LNCaP clone FGC (cell line): ENCODE data around the gene DCLK1.

ENCODE experiments used
- DNase-seq: peaks from one replicate; pipeline ENCODE4 v3.0.0-alpha.2; 2011; ENCODE audit warnings: low read depth
- H3K4me3 ChIP-seq: 2 replicates; pipeline ENCODE4 v1.5.1; 2011; ENCODE audit warnings: mild to moderate bottlenecking, low read depth, low read length, control low read depth
- CTCF ChIP-seq: IDR thresholded peaks from 2 replicates; pipeline ENCODE4 v1.5.1; 2012; ENCODE audit warnings: mild to moderate bottlenecking; ENCODE audit not compliant: control insufficient read depth, insufficient read depth; ENCODE audit errors: extremely low read depth

DCLK1 gene

DNA sequence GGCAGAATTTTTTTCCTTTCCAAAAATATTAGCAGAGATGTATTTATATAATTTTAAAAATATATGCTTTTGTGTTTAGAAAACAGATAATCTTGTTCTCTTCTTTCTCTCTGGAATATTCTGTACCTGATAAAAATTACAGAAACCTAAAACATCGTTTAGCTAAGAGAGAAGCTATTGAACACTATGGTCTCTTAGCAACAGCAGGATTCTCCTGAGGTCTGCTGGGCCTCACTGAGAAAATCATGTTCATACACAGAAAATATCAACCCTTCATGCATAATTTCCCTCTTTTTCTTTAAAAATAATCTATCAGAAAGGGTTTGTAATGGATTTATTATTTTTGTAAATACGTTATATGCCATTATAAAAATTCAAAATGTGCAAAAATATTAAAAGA lies 242.2 kb downstream of the DCLK1 start:
- no peak for TF ChIP-seq CTCF
- no peak for DNase-seq
- H3K4me3 ChIP-seq, result no peak overlapping the region

GRCh38 chr13:35888457-35888883 lies 242.7 kb downstream of the DCLK1 start:
- TF ChIP-seq CTCF, result no peak
- no peak for DNase-seq

GRCh38 chr13:35887115-35887666 lies 244.0 kb downstream of the DCLK1 start:
- no peak for TF ChIP-seq CTCF
- no peak for DNase-seq
- H3K4me3 ChIP-seq, result no peak overlapping the region

More at GRCh38 chr13:35888457-35888883, 242.7 kb downstream of the DCLK1 start:
- no peak overlapping the region for H3K4me3 ChIP-seq

DNA sequence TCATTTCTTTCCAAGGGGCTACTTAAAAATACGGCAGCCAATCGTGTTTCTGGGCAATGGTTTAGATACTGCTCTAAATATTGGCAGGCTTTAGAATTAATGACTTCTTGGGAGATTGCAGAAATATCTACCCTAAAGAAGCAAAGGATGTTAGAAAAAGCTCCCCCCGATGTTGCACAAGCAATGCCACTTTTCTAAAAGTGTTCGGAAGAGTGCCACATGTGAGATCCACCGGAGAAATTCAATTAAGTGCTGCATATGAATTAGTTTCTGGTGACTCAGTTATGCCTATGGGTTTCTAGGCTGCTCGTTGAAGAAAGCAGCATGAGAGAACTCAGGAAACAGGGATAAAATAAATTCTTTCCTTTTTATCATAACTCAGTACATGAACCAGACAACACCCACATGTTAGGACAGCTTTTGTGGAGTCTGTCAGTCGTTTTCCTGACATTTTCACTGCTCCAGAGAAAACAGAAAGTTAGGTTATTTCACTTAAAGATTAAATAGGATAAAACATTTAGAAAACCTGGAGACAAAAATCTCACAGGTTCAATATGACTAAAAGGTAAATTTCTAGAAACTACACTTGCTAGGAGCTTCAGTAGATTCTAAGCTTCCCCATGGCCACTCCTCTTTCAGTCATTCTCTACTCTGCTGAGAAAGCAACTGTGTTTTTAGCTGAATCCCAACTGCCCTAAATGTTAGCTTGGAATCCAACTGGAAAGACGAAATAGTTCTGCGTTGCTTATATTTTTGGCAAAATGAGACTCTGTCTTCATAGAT lies 244.7 kb downstream of the DCLK1 start:
- no peak overlapping the region for H3K4me3 ChIP-seq

GRCh38 chr13:35884211-35884760 lies 246.9 kb downstream of the DCLK1 start:
- no peak for TF ChIP-seq CTCF
- H3K4me3 ChIP-seq, result no peak overlapping the region
- no peak for DNase-seq

More for the DNA sequence above, 244.7 kb downstream of the DCLK1 start:
- no peak for DNase-seq
- no peak for TF ChIP-seq CTCF

GRCh38 chr13:35882722-35883497 lies 248.3 kb downstream of the DCLK1 start:
- no peak overlapping the region for H3K4me3 ChIP-seq
- TF ChIP-seq CTCF, result no peak

More at GRCh38 chr13:35882722-35883497, 248.3 kb downstream of the DCLK1 start:
- no peak for DNase-seq
